HCT116 (cell line): ENCODE measurements around the gene PCDH15. TPM values are rescaled to one million over a fixed set of nuclear protein-coding genes. Genes with fewer than 3 reads are reported as not detected.

Experiments used
- ATAC-seq: fragments of 200-7000 bp; cut with Tn5 transposase; 2 replicates; pipeline ENCODE4 v1.9.1; 2020; ENCODE audit warnings: mild to moderate bottlenecking, moderate library complexity
- BruUV-seq: library from RNA; stranded (reverse); fragments of 400-500 nt; replicated peaks from 2 replicates; lab custom pipeline; 2021; lab: Mats Ljungman, UMichigan
- CTCF ChIA-PET: fragments of 300-600 bp; sonication (Branson Sonifier 250); formaldehyde crosslinking; loops from one replicate; lab custom pipeline; 2021; ENCODE audit warnings: antibody characterized with exemption; lab: Charles Lee
- POLR2A ChIA-PET: fragments of 300-600, 350-600 bp; sonication (Branson Sonifier 250); formaldehyde crosslinking; loops from one replicate; lab custom pipeline; 2021; ENCODE audit warnings: antibody characterized with exemption; lab: Charles Lee
- RAD21 ChIA-PET, 2 experiments: fragments of 300-600 bp; sonication (Branson Sonifier 250); formaldehyde crosslinking; loops; one replicate each; lab custom pipeline; 2023; ENCODE audit warnings: low total read pairs in 2 of 2; ENCODE audit not compliant: uncharacterized antibody in 2 of 2, unreplicated experiment in 2 of 2, low non-redundant PET in 1 of 2; lab: Charles Lee
- DNase-seq: peaks from one replicate; pipeline ENCODE4 v3.0.0-alpha.2; 2010; ENCODE audit warnings: low read depth, low spot score
- H2AFZ ChIP-seq: fragments of 200-600 bp; shearing (Covaris generic), sonication (generic); 2 replicates; pipeline ENCODE4 v1.6.1; 2017; ENCODE audit warnings: low read depth, mixed run types, mixed read lengths, antibody characterized with exemption, low read length; ENCODE audit not compliant: poor library complexity, severe bottlenecking
- H3K27ac ChIP-seq: 2 replicates; pipeline ENCODE4 v1.5.1; 2012; ENCODE audit warnings: low read depth, low read length
- H3K27me3 ChIP-seq: fragments of 200-600 bp; sonication (generic); 2 replicates; pipeline ENCODE4 v1.6.1; 2016; ENCODE audit warnings: mixed run types, low read length, mixed read lengths; ENCODE audit not compliant: insufficient read depth
- H3K36me3 ChIP-seq, 2 experiments: fragments of 200-500 bp in 1 of 2; fragments of 200-600 bp in 1 of 2; sonication (Bioruptor generic) in 1 of 2; sonication (generic) in 1 of 2; 2 replicates each; pipeline versions ENCODE4 v1.5.1 to v1.6.1; 2014 to 2016; ENCODE audit warnings: low read length in 2 of 2, inconsistent platforms in 1 of 2, mixed read lengths in 1 of 2, mixed run types in 1 of 2; ENCODE audit not compliant: insufficient read depth in 2 of 2, control insufficient read depth in 1 of 2
- H3K4me1 ChIP-seq, 2 experiments: fragments of 200-600 bp in 1 of 2; sonication (generic) in 1 of 2; 2 replicates each; pipeline versions ENCODE4 v1.5.1 to v1.6.1; 2012 to 2017; ENCODE audit warnings: low read length in 2 of 2, inconsistent platforms in 1 of 2, mild to moderate bottlenecking in 1 of 2, mixed read lengths in 1 of 2, mixed run types in 1 of 2, moderate library complexity in 1 of 2; ENCODE audit not compliant: insufficient read depth in 2 of 2, control insufficient read depth in 1 of 2
- H3K4me2 ChIP-seq: fragments of 200-600 bp; sonication (generic); 2 replicates; pipeline ENCODE4 v1.6.1; 2017; ENCODE audit warnings: mixed run types, low read length, mixed read lengths
- H3K4me3 ChIP-seq, 2 experiments: fragments of 200-600 bp in 1 of 2; sonication (generic) in 1 of 2; replicated peaks in 1 of 2; 2 replicates each; pipeline ENCODE4 v1.5.1; 2011 to 2016; ENCODE audit warnings: low read length in 2 of 2, control low read depth in 1 of 2, low read depth in 1 of 2, mild to moderate bottlenecking in 1 of 2, mixed read lengths in 1 of 2, mixed run types in 1 of 2
- H3K79me2 ChIP-seq: fragments of 200-600 bp; sonication (generic); 2 replicates; pipeline ENCODE4 v1.6.1; 2017; ENCODE audit warnings: mild to moderate bottlenecking, mixed run types, low read length, moderate library complexity, mixed read lengths; ENCODE audit not compliant: insufficient read depth
- H3K9ac ChIP-seq: fragments of 200-600 bp; sonication (generic); 2 replicates; pipeline ENCODE4 v1.6.1; 2016; ENCODE audit warnings: low read length, mixed read lengths
- H3K9me2 ChIP-seq: fragments of 200-600 bp; sonication (generic), shearing (Covaris generic); 2 replicates; pipeline ENCODE4 v1.6.1; 2017; ENCODE audit warnings: mixed run types, mild to moderate bottlenecking, moderate library complexity; ENCODE audit not compliant: insufficient read depth
- H3K9me3 ChIP-seq, 2 experiments: fragments of 200-500 bp in 1 of 2; fragments of 200-600 bp in 1 of 2; sonication (Bioruptor generic) in 1 of 2; sonication (generic) in 1 of 2; 2 replicates each; pipeline ENCODE4 v1.6.1; 2014 to 2017; ENCODE audit warnings: low read length in 2 of 2, mixed read lengths in 2 of 2, inconsistent platforms in 1 of 2, low read depth in 1 of 2, mild to moderate bottlenecking in 1 of 2, mixed run types in 1 of 2, moderate library complexity in 1 of 2; ENCODE audit not compliant: control insufficient read depth in 1 of 2, insufficient read depth in 1 of 2
- H4K20me1 ChIP-seq: fragments of 200-600 bp; sonication (generic), shearing (Covaris generic); 2 replicates; pipeline ENCODE4 v1.6.1; 2017; ENCODE audit warnings: mixed run types, mild to moderate bottlenecking, moderate library complexity; ENCODE audit not compliant: insufficient read depth
- ATF3 ChIP-seq: IDR thresholded peaks from 2 replicates; pipeline ENCODE4 v1.6.1; 2012
- CBX3 ChIP-seq: IDR thresholded peaks from 2 replicates; pipeline ENCODE4 v1.6.1; 2012; ENCODE audit warnings: low read depth
- CEBPB ChIP-seq: IDR thresholded peaks from 2 replicates; pipeline ENCODE4 v1.6.1; 2012; ENCODE audit warnings: low read depth
- CTCF ChIP-seq, 3 experiments: fragments of 200-600 bp in 1 of 3; sonication (generic) in 1 of 3; IDR thresholded peaks in 2 of 3; conservative IDR thresholded peaks in 1 of 3; 2 replicates each; pipeline ENCODE4 v1.5.1; 2012 to 2017; ENCODE audit warnings: low read depth in 2 of 3, low read length in 2 of 3, antibody characterized with exemption in 1 of 3, borderline replicate concordance in 1 of 3, control low read depth in 1 of 3, mild to moderate bottlenecking in 1 of 3, mixed read lengths in 1 of 3, mixed run types in 1 of 3, moderate library complexity in 1 of 3; ENCODE audit not compliant: insufficient read depth in 1 of 3
- EGR1 ChIP-seq: IDR thresholded peaks from 2 replicates; pipeline ENCODE4 v1.6.1; 2012; ENCODE audit warnings: low read depth
- ELF1 ChIP-seq: IDR thresholded peaks from 2 replicates; pipeline ENCODE4 v1.6.1; 2012; ENCODE audit warnings: low read depth, borderline replicate concordance
- EZH2 ChIP-seq: fragments of 200-600 bp; sonication (generic); IDR thresholded peaks from 2 replicates; pipeline ENCODE4 v1.6.1; 2017; ENCODE audit warnings: antibody characterized with exemption, mixed run types
- EZH2phosphoT487 ChIP-seq: fragments of 200-600 bp; IDR thresholded peaks from 2 replicates; pipeline ENCODE4 v1.6.1; 2018; ENCODE audit warnings: antibody characterized with exemption, borderline replicate concordance
- FOSL1 ChIP-seq: IDR thresholded peaks from 2 replicates; pipeline ENCODE4 v1.6.1; 2012; ENCODE audit warnings: low read depth
- POLR2A ChIP-seq: IDR thresholded peaks from 2 replicates; pipeline ENCODE4 v1.7.0; 2011; ENCODE audit warnings: borderline replicate concordance; ENCODE audit not compliant: insufficient read depth, insufficient read length; ENCODE audit errors: extremely low read depth
- POLR2AphosphoS5 ChIP-seq: IDR thresholded peaks from 2 replicates; pipeline ENCODE4 v1.6.1; 2011; ENCODE audit warnings: mild to moderate bottlenecking, low read depth, low read length, moderate library complexity
- RAD21 ChIP-seq: IDR thresholded peaks from 2 replicates; pipeline ENCODE4 v1.6.1; 2012; ENCODE audit warnings: low read depth, mild to moderate bottlenecking
- SIN3A ChIP-seq: IDR thresholded peaks from 2 replicates; pipeline ENCODE4 v1.6.1; 2012; ENCODE audit warnings: low read depth
- SP1 ChIP-seq: IDR thresholded peaks from 2 replicates; pipeline ENCODE4 v1.6.1; 2012; ENCODE audit warnings: low read depth
- SRF ChIP-seq: IDR thresholded peaks from 2 replicates; pipeline ENCODE4 v1.6.1; 2012; ENCODE audit warnings: low read depth
- TCF7L2 ChIP-seq: IDR thresholded peaks from 2 replicates; pipeline ENCODE4 v1.7.0; 2011; ENCODE audit warnings: borderline replicate concordance, inconsistent platforms; ENCODE audit not compliant: insufficient read depth, insufficient read length; ENCODE audit errors: extremely low read depth
- YY1 ChIP-seq: IDR thresholded peaks from 2 replicates; pipeline ENCODE4 v1.6.1; 2011; ENCODE audit warnings: low read length, low read depth, moderate library complexity, mild to moderate bottlenecking; ENCODE audit not compliant: insufficient replicate concordance; ENCODE audit errors: extremely low read depth
- ZBTB33 ChIP-seq: IDR thresholded peaks from 2 replicates; pipeline ENCODE4 v1.6.1; 2011; ENCODE audit warnings: mild to moderate bottlenecking, low read length, moderate library complexity; ENCODE audit not compliant: insufficient replicate concordance; ENCODE audit errors: extremely low read depth
- ZFX ChIP-seq: fragments of 450-650 bp; IDR thresholded peaks from 2 replicates; pipeline ENCODE4 v1.6.1; 2017
- ZNF274 ChIP-seq: fragments of 200-500 bp; sonication (Bioruptor generic); IDR thresholded peaks from 2 replicates; pipeline ENCODE4 v1.6.1; 2014; ENCODE audit warnings: mild to moderate bottlenecking, low read depth, low read length, inconsistent platforms
- intact Hi-C: fragments of 100-400 bp; cut with micrococcal nuclease; formaldehyde crosslinking; loops from 2 replicates; pipeline ENCODE4 v1.10.0; 2022
- total RNA-seq: library from RNA; stranded (reverse); gene quantifications from one replicate; pipeline ENCODE4 v1.2.1, GENCODE V29; 2021; ENCODE audit not compliant: unreplicated experiment

Gene PCDH15
- total RNA-seq, 1 experiment from 2014 or later: not detected

- no peak for TF ChIP-seq TCF7L2
- no peak for TF ChIP-seq EZH2phosphoT487
- no peak for TF ChIP-seq ZFX
- no peak for TF ChIP-seq ZNF274
- no peak for TF ChIP-seq SIN3A
- no peak for TF ChIP-seq POLR2A
- TF ChIP-seq YY1: no peak
- TF ChIP-seq EZH2: no peak
- no peak for TF ChIP-seq ZBTB33
- no peak for TF ChIP-seq POLR2AphosphoS5
- no peak for TF ChIP-seq ATF3
- no peak for TF ChIP-seq CBX3
- no peak for TF ChIP-seq FOSL1
- no peak for TF ChIP-seq SP1
- TF ChIP-seq SRF: no peak
- TF ChIP-seq CEBPB: no peak
- TF ChIP-seq RAD21: no peak
- no peak for TF ChIP-seq EGR1
- TF ChIP-seq CTCF (IDR thresholded peaks at IDR 0.05 in 2 of 3, conservative IDR thresholded peaks at IDR 0.05 in 1 of 3; ENCODE audit: borderline replicate concordance in 1 of 3, insufficient read depth in 1 of 3, low read depth in 2 of 3, low read length in 2 of 3): no peak
- no peak for TF ChIP-seq ELF1
- Histone ChIP-seq H3K9me3 (peaks cover 0 to 19% of the 10 kb centered on the region in 2 experiments; a peak in 3 of 4 replicates), H3K27me3 (no peaks in the 10 kb centered on the region), H3K9me2 (no peaks in the 10 kb centered on the region), H3K79me2 (no peaks in the 10 kb centered on the region), H3K4me1 (no peaks in the 10 kb centered on the region), H3K4me2 (no peak overlapping the region), H3K9ac (no peak overlapping the region), H3K36me3 (no peaks in the 10 kb centered on the region; a peak in 1 of 4 replicates), H3K4me3 (no peak overlapping the region), H4K20me1 (no peaks in the 10 kb centered on the region), H3K27ac (no peak overlapping the region), H2AFZ (no peak overlapping the region)
- ATAC-seq (no peak), DNase-seq (no peak)
- intact Hi-C loops: no loop called here
- RAD21 ChIA-PET: no interaction called here
- BruUV-seq: no TSS peak
- CTCF ChIA-PET: no interaction called here
- POLR2A ChIA-PET: no interaction called here
Observed at GRCh38 chr10:54434782-54435181, 366.2 kb downstream of the PCDH15 start.
